Ovary (tissue), 9 donors: ENCODE data around the gene NPS. TPM values are rescaled to one million over a fixed set of nuclear protein-coding genes. Genes with fewer than 3 reads are reported as not detected.

Experiments used
- DNase-seq, 5 donors: peaks; one replicate each; pipeline ENCODE4 v3.0.0-alpha.2; 2019 to 2020
- H3K27ac ChIP-seq, 2 donors: fragments of 200-600 bp; one replicate each; pipeline versions ENCODE4 v1.5.1 to v1.8.0; 2019 to 2022
- H3K27me3 ChIP-seq: fragments of 200-600 bp; one replicate; pipeline ENCODE4 v1.8.0; 2022
- H3K36me3 ChIP-seq: fragments of 200-600 bp; sonication (generic); one replicate; pipeline ENCODE4 v1.5.1; 2019
- H3K4me1 ChIP-seq: one replicate; pipeline ENCODE4 v1.8.1; 2013; ENCODE audit warnings: mild to moderate bottlenecking, moderate library complexity; ENCODE audit not compliant: insufficient read depth
- H3K4me3 ChIP-seq: fragments of 200-600 bp; sonication (generic); one replicate; pipeline ENCODE4 v1.5.1; 2017
- H3K9me3 ChIP-seq, 2 donors: fragments of 200-600 bp in 1 of 2; sonication (generic) in 1 of 2; one replicate each; pipeline versions ENCODE4 v1.5.1 to v1.8.1; 2013 to 2019; ENCODE audit warnings: mild to moderate bottlenecking in 1 of 2, moderate library complexity in 1 of 2
- EP300 ChIP-seq: sonication (generic); formaldehyde crosslinking; IDR thresholded peaks from one replicate; pipeline ENCODE4 v1.6.1; 2017; ENCODE audit warnings: antibody characterized with exemption
- POLR2A ChIP-seq: fragments of 450-650 bp; IDR thresholded peaks from one replicate; pipeline ENCODE4 v1.6.1; 2017; ENCODE audit warnings: antibody characterized with exemption, mild to moderate bottlenecking, moderate library complexity
- WGBS, 3 donors: extraction: QIAGEN DNeasy Blood & Tissue Kit in 1 of 3; methylation state at CpG; one replicate each; pipeline versions ENCODE4 v1.1.5 to v1.1.7; 2013 to 2017; 5-methylcytosine and 5-hydroxymethylcytosine counted together
- intact Hi-C, 4 donors: fragments of 100-400 bp; cut with DNase I; formaldehyde crosslinking; loops; one replicate each; pipeline versions ENCODE4 v1.11.0 to v1.15.1; 2022 to 2023
- polyA plus RNA-seq, 2 donors: library from polyadenylated mRNA; stranded (reverse); fragments of 200-250 nt in 1 of 2; fragments of 350-450 nt in 1 of 2; fragmentation: Illumina TruSeq in 1 of 2; extraction: RNeasy Lipid Tissue Mini Kit (QIAGEN cat#74804) in 1 of 2; gene quantifications; one replicate each; pipeline ENCODE4 v1.2.3, GENCODE V29; 2013 to 2014
- total RNA-seq, 7 donors: library from RNA; depleted of rRNA in 2 of 7; stranded (reverse); fragments of >200 nt in 2 of 7; fragmentation: NEBNext Ultra II Directional in 3 of 7; extraction: Animal tissue kit (Norgen Biotek cat#: 25700) in 3 of 7; gene quantifications; one replicate each; pipeline versions ENCODE4 v1.1.0 to v1.2.4, GENCODE V29; 2016 to 2023
- TF ChIP-seq, protein P1 (sequence below), 3 donors: fragments of 450-650 bp in 2 of 3; fragments of 200-600 bp in 1 of 3; IDR thresholded peaks; one replicate each; pipeline versions ENCODE4 v1.5.1 to v1.8.0; 2016 to 2022; ENCODE audit warnings: antibody characterized with exemption in 3 of 3, mild to moderate bottlenecking in 1 of 3
- donor health status: DM: no; HTN: no; CAD: no; lungs with moderate emphysema.
- donor health status: DM: no; HTN: no; CAD: no.
- donor health status: Bipolar disorder and iron deficiency.
- donor health status: DM: yes; HTN: yes; CAD: no.
- donor health status: DM: no; HTN: no; CAD: no.
- donor health status: DM: yes; HTN: yes; CAD: no.

NPS gene
- total and polyA plus RNA-seq, 9 donors = not detected

DNA sequence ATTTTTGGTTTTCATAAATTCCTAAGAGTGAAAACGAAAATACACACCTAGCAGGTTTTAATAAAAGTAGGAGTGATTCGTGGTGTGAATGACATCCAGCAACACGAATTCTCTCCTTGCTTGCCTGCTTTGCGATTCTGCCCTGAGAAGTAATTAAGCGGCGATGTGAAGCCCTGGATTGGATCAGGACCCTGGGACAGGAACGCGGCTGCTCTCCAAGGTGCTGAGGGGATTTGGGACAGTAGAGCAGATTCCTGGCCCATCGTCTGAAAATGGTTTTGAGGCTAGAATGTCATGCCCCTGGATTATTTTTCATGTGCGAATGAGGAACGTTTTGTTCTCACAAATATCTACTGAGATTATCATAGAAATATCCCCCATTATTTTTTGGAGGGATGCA, 7.8 kb downstream of the NPS start:
- peak in 4 of 5 donors; percentile 16 to 55 (median 48) for DNase-seq
- no peaks in the 10 kb centered on the region for H3K36me3 ChIP-seq
- H3K4me1 ChIP-seq = no peaks in the 10 kb centered on the region
- intact Hi-C loops = no loop called here
- H3K27ac ChIP-seq = no peak overlapping the region
- TF ChIP-seq, protein P1, sequence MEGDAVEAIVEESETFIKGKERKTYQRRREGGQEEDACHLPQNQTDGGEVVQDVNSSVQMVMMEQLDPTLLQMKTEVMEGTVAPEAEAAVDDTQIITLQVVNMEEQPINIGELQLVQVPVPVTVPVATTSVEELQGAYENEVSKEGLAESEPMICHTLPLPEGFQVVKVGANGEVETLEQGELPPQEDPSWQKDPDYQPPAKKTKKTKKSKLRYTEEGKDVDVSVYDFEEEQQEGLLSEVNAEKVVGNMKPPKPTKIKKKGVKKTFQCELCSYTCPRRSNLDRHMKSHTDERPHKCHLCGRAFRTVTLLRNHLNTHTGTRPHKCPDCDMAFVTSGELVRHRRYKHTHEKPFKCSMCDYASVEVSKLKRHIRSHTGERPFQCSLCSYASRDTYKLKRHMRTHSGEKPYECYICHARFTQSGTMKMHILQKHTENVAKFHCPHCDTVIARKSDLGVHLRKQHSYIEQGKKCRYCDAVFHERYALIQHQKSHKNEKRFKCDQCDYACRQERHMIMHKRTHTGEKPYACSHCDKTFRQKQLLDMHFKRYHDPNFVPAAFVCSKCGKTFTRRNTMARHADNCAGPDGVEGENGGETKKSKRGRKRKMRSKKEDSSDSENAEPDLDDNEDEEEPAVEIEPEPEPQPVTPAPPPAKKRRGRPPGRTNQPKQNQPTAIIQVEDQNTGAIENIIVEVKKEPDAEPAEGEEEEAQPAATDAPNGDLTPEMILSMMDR (IDR thresholded peaks at IDR 0.05) = no peak
- TF ChIP-seq POLR2A (no peak), EP300 (no peak)
- WGBS, 3 donors = 2% methylated on average over 11 of the region's 11 CpGs
- no peaks in the 10 kb centered on the region for H3K9me3 ChIP-seq
- H3K4me3 ChIP-seq = no peak overlapping the region
- H3K27me3 ChIP-seq = no peaks in the 10 kb centered on the region

DNA sequence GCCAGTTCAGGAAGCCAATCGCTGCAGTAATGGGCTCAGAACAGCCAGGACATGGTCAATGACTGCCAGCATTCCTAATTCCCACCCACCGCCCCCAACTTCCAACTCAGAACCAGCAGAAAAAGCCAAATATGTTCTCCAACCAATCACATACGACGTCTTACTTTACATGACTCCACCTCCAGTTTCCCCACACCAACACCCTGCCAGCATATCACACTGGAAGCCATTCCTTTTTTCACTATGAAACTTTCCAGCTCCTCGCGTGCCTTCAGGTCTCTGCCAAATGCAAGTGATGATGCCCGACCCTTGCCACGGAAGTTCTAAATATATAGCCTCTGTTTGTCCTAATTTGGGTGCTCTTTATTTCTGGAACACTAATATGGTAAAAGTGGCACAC, 12.5 kb downstream of the NPS start:
- H3K4me1 ChIP-seq = no peaks in the 10 kb centered on the region
- TF ChIP-seq POLR2A (no peak), EP300 (no peak)
- TF ChIP-seq, protein P1 (IDR thresholded peaks at IDR 0.05) = no peak
- H3K4me3 ChIP-seq = no peak overlapping the region
- DNase-seq = no peak
- H3K27ac ChIP-seq = no peak overlapping the region
- intact Hi-C loops = no loop called here
- H3K36me3 ChIP-seq = no peaks in the 10 kb centered on the region
- WGBS, 3 donors = 67 to 73% (median 72%) methylated on average over 8 of the region's 8 CpGs
- H3K9me3 ChIP-seq = no peaks in the 10 kb centered on the region
- no peaks in the 10 kb centered on the region for H3K27me3 ChIP-seq

GRCh38 chr10:127563718-127564553, 14.8 kb downstream of the NPS start:
- no peak for DNase-seq
- H3K27ac ChIP-seq = no peak overlapping the region
- no peaks in the 10 kb centered on the region for H3K4me1 ChIP-seq
- 65% methylated on average over 10 of the region's 10 CpGs for WGBS, 3 donors
- H3K9me3 ChIP-seq = no peaks in the 10 kb centered on the region
- no peaks in the 10 kb centered on the region for H3K36me3 ChIP-seq
- H3K4me3 ChIP-seq = no peak overlapping the region
- intact Hi-C loops = no loop called here
- H3K27me3 ChIP-seq = no peaks in the 10 kb centered on the region
- TF ChIP-seq POLR2A = no peak
- TF ChIP-seq EP300 = no peak
- TF ChIP-seq, protein P1 (IDR thresholded peaks at IDR 0.05) = no peak

DNA sequence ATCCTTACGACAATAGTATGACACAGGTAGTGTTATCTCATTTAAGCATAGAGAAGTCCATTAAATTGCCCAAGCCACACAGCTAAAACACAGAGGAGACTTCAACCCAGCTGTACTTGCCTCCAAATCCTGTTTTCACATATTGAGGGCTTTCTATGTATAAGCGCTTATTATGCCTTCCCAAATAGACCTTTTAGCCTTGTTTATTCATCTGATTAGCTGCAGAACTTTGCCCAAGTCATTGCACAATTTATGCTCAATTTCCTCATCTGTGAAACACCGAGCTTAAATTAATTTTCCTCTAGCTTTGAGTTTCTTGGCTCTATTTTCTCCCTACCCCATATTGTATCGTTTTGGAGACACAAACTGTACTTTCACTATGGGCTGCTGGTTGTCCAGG, 15.5 kb downstream of the NPS start:
- no peak for DNase-seq
- H3K4me3 ChIP-seq = no peak overlapping the region
- no peak overlapping the region for H3K27ac ChIP-seq
- no peaks in the 10 kb centered on the region for H3K36me3 ChIP-seq
- H3K27me3 ChIP-seq = no peaks in the 10 kb centered on the region
- no peaks in the 10 kb centered on the region for H3K9me3 ChIP-seq
- no peaks in the 10 kb centered on the region for H3K4me1 ChIP-seq
- WGBS, 3 donors = 84 to 86% (median 85%) methylated on average over 4 of the region's 4 CpGs
- intact Hi-C loops = no loop called here
- TF ChIP-seq POLR2A (no peak), EP300 (no peak)
- TF ChIP-seq, protein P1 (IDR thresholded peaks at IDR 0.05) = no peak
